Measurements from ENCODE around the gene TXNDC11. TPM values are rescaled to one million over a fixed set of nuclear protein-coding genes. Genes with fewer than 3 reads are reported as not detected.
A peak's percentile ranks its signal among the peaks of the same experiment; 100 is the strongest.

The TXNDC11 gene
- total and polyA plus RNA-seq, 9 of the 15 experiments (the other 6 are each of a cell fraction or from before 2014, with no cell fraction given) = 0.66 to 32.6 (median 26.2) TPM

DNA sequence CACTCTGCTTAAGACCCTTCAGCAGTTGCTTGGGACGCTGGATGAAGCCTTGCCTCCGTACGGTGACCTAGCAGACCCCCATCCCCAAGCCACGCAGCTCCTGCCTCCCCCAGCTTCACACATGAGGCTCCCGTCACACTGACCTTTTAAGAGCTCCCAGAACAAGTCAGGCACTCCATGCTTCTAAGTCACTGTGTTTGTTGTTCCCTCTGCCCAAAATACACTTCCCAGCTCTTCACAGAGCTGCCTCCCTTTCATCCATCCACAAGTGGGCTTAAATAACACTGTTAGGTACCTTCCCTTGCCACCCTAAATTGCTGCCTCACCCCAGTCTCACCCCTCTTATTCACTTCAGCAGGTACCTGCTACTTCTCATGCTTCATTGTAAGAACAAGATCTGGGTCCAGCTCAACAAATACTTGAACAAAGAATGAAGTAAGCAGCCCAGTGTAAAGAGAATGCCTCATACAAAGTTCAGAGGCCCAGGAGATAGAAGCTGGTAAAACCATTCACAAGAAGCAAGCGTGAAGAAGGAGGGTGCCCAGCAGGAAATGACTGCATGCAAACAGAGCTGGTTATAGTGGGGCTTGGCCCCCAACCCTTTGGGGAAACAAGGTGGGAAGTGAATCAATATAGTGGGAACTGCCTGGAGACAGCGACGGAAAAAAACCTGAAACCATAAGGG lies 48.6 kb upstream of the TXNDC11 start:
- H3K27me3 ChIP-seq (ENCODE audit: control insufficient read depth in 2 of 2, insufficient read depth in 2 of 2, low read length in 2 of 2) = no peaks in the 10 kb centered on the region
- no peak overlapping the region for H3K4me3 ChIP-seq
- no peak overlapping the region for H3K4me2 ChIP-seq (ENCODE audit: insufficient read depth, low read length)
- FAIRE-seq = no peak
- in situ Hi-C loops (cut with MboI) = no loop called here
- H3K9ac ChIP-seq (ENCODE audit: insufficient read depth in 1 of 2, low read depth in 2 of 2, low read length in 2 of 2) = 0 out of 4 replicates have a peak overlapping the region, but pooled peaks of 1 of the 2 experiments have one; percentile 31
- peaks cover 9% of the 10 kb centered on the region for H3K9me1 ChIP-seq (ENCODE audit: control insufficient read depth, insufficient read depth, low read length)
- no peaks in the 10 kb centered on the region for H3K9me3 ChIP-seq (replicated peaks; ENCODE audit: control insufficient read depth, insufficient read depth, low read depth, low read length)
- H2AFZ ChIP-seq (ENCODE audit: low read depth, low read length) = no peak overlapping the region
- no peak overlapping the region for H3K27ac ChIP-seq (ENCODE audit: extremely low read depth, low read depth, low read length)
- ChIA-PET CTCF (ENCODE audit: low intra/inter-chr PET ratio) (no interaction called here), POLR2A (interaction anchor here (1.0 to 4.0 kb wide), 7 partner anchors 8 to 50 kb away, joined by 3 to 18 read pairs (median 5); partner anchors contain the start of gene TXNDC11)
- BruUV-seq (replicated peaks) = no TSS peak
- intact Hi-C loops (cut with micrococcal nuclease) = no loop called here
- H3K36me3 ChIP-seq (ENCODE audit: control insufficient read depth, insufficient read depth, low read length) = peaks cover 43% of the 10 kb centered on the region
- peaks cover 98% of the 10 kb centered on the region for H3K79me2 ChIP-seq (ENCODE audit: control insufficient read depth, insufficient read depth, low read length)
- H3K4me1 ChIP-seq (replicated peaks in 1 of 2; ENCODE audit: control insufficient read depth in 2 of 2, insufficient read depth in 2 of 2, low read length in 2 of 2) = peaks cover 19 to 27% of the 10 kb centered on the region in 2 experiments
- H4K20me1 ChIP-seq (replicated peaks; ENCODE audit: control insufficient read depth, insufficient read depth, low read length) = peaks cover 22% of the 10 kb centered on the region
- no peak for ATAC-seq
- 100% methylated on average over 5 of the region's 8 CpGs for WGBS (ENCODE audit: insufficient coverage, low coverage, missing lambda C conversion rate)
- DNase-seq (ENCODE audit: extremely low read depth in 1 of 4, low spot score in 3 of 4) = no peak
- TF ChIP-seq POLR2H (tag; IDR thresholded peaks at IDR 0.05; ENCODE audit: low read depth) = no peak
- TF ChIP-seq XRCC5 (IDR thresholded peaks at IDR 0.05; ENCODE audit: low read depth, low read length) = no peak
- no peak for TF ChIP-seq KLF13 (tag; IDR thresholded peaks at IDR 0.05; ENCODE audit: borderline replicate concordance, low read depth)
- no peak for TF ChIP-seq MAFF (IDR thresholded peaks at IDR 0.05; ENCODE audit: low read length)
- TF ChIP-seq RB1 (IDR thresholded peaks at IDR 0.05; ENCODE audit: low read depth) = no peak
- TF ChIP-seq ZFP30 (CRISPR knock-in tag; IDR thresholded peaks at IDR 0.05; ENCODE audit: borderline replicate concordance) = no peak
- no peak for TF ChIP-seq SETDB1 (IDR thresholded peaks at IDR 0.05; ENCODE audit: low read length)
- TF ChIP-seq NKRF (IDR thresholded peaks at IDR 0.05; ENCODE audit: borderline replicate concordance) = no peak
- no peak for TF ChIP-seq HNRNPH1 (optimal IDR thresholded peaks at IDR 0.05; ENCODE audit: low read depth, low read length)
